Esophagus muscularis mucosa (tissue), 4 donors: ENCODE data around the gene PHACTR3. TPM values are rescaled to one million over a fixed set of nuclear protein-coding genes. Genes with fewer than 3 reads are reported as not detected.

Source experiments
- DNase-seq: peaks from one replicate; pipeline ENCODE4 v3.0.0-alpha.2; 2017; ENCODE audit errors: extremely low spot score
- H3K27ac ChIP-seq, 4 donors: fragments of 200-600 bp; sonication (generic); replicated peaks in 1 of 4; 1 replicate in 3 of 4; 2 replicates in 1 of 4; pipeline ENCODE4 v1.5.1; 2016 to 2019; ENCODE audit warnings: mild to moderate bottlenecking in 1 of 4
- H3K27me3 ChIP-seq, 4 donors: fragments of 200-600 bp; sonication (generic); one replicate each; pipeline versions ENCODE4 v1.5.1 to v1.6.0; 2016 to 2019
- H3K36me3 ChIP-seq, 4 donors: fragments of 200-600 bp; sonication (generic); one replicate each; pipeline ENCODE4 v1.5.1; 2016 to 2019
- H3K4me1 ChIP-seq, 4 donors: fragments of 200-600 bp; sonication (generic); one replicate each; pipeline ENCODE4 v1.5.1; 2016 to 2019
- H3K4me3 ChIP-seq, 4 donors: fragments of 200-600 bp; sonication (generic); 1 replicate in 2 of 4; 2 replicates in 2 of 4; pipeline ENCODE4 v1.5.1; 2016 to 2019; ENCODE audit warnings: mild to moderate bottlenecking in 4 of 4, moderate library complexity in 1 of 4
- H3K9me3 ChIP-seq, 4 donors: fragments of 200-600 bp; sonication (generic); 1 replicate in 3 of 4; 2 replicates in 1 of 4; pipeline ENCODE4 v1.5.1; 2016 to 2019
- EP300 ChIP-seq: sonication (generic); formaldehyde crosslinking; IDR thresholded peaks from one replicate; pipeline ENCODE4 v1.6.1; 2017; ENCODE audit warnings: antibody characterized with exemption
- POLR2A ChIP-seq: fragments of 450-650 bp; IDR thresholded peaks from one replicate; pipeline ENCODE4 v1.6.1; 2017; ENCODE audit warnings: antibody characterized with exemption, moderate library complexity, mild to moderate bottlenecking, low read depth
- POLR2AphosphoS5 ChIP-seq, 2 donors: sonication (generic); formaldehyde crosslinking; IDR thresholded peaks; one replicate each; pipeline ENCODE4 v1.6.1; 2017; ENCODE audit warnings: antibody characterized with exemption in 2 of 2
- WGBS: methylation state at CpG from one replicate; pipeline ENCODE4 v1.1.5; 2018; 5-methylcytosine and 5-hydroxymethylcytosine counted together
- intact Hi-C: fragments of 100-400 bp; cut with DNase I; formaldehyde crosslinking; loops from one replicate; pipeline ENCODE4 v1.15.1; 2023
- total RNA-seq, 4 donors: library from RNA; depleted of rRNA; stranded (reverse); fragments of >200 nt; gene quantifications; one replicate each; pipeline versions ENCODE4 v1.1.0 to v1.2.1, GENCODE V29; 2016
- TF ChIP-seq, protein P1 (sequence below), 3 experiments: fragments of 200-600 bp in 2 of 3; fragments of 450-650 bp in 1 of 3; sonication (generic) in 2 of 3; IDR thresholded peaks; one replicate each; pipeline ENCODE4 v1.5.1; 2017 to 2019; ENCODE audit warnings: antibody characterized with exemption in 3 of 3, mild to moderate bottlenecking in 2 of 3, moderate library complexity in 1 of 3

The PHACTR3 gene
- total RNA-seq, 4 donors from 2014 or later = 0.17 to 0.86 (median 0.56) TPM

- 68% methylated on average over 2 of the region's 6 CpGs for WGBS
- Histone ChIP-seq H3K36me3 (no peaks in the 10 kb centered on the region), H3K27me3 (peaks cover 0 to 5% (median 0%) of the 10 kb centered on the region in 4 donors), H3K27ac (no peak overlapping the region), H3K4me1 (no peaks in the 10 kb centered on the region), H3K4me3 (no peak overlapping the region), H3K9me3 (peaks cover 0 to 6% (median 3%) of the 10 kb centered on the region in 4 donors)
- TF ChIP-seq POLR2A (no peak), POLR2AphosphoS5 (IDR thresholded peaks at IDR 0.05) (no peak), EP300 (no peak)
- TF ChIP-seq, protein P1, sequence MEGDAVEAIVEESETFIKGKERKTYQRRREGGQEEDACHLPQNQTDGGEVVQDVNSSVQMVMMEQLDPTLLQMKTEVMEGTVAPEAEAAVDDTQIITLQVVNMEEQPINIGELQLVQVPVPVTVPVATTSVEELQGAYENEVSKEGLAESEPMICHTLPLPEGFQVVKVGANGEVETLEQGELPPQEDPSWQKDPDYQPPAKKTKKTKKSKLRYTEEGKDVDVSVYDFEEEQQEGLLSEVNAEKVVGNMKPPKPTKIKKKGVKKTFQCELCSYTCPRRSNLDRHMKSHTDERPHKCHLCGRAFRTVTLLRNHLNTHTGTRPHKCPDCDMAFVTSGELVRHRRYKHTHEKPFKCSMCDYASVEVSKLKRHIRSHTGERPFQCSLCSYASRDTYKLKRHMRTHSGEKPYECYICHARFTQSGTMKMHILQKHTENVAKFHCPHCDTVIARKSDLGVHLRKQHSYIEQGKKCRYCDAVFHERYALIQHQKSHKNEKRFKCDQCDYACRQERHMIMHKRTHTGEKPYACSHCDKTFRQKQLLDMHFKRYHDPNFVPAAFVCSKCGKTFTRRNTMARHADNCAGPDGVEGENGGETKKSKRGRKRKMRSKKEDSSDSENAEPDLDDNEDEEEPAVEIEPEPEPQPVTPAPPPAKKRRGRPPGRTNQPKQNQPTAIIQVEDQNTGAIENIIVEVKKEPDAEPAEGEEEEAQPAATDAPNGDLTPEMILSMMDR (IDR thresholded peaks at IDR 0.05) = no peak
- intact Hi-C loops = no loop called here
- no peak for DNase-seq
Measured at GRCh38 chr20:59708326-59708725, 104.0 kb downstream of the PHACTR3 start.

- no peak overlapping the region for H3K27ac ChIP-seq
- H3K4me3 ChIP-seq = no peak overlapping the region
- 83% methylated on average over 1 of the region's 1 CpG for WGBS
- H3K9me3 ChIP-seq = peaks cover 0 to 6% (median 3%) of the 10 kb centered on the region in 4 donors
- intact Hi-C loops = no loop called here
- peaks cover 0 to 5% (median 0%) of the 10 kb centered on the region in 4 donors for H3K27me3 ChIP-seq
- H3K36me3 ChIP-seq = no peaks in the 10 kb centered on the region
- no peaks in the 10 kb centered on the region for H3K4me1 ChIP-seq
- DNase-seq = no peak
- TF ChIP-seq, protein P1 (IDR thresholded peaks at IDR 0.05) = no peak
- TF ChIP-seq EP300 = no peak
- TF ChIP-seq POLR2AphosphoS5 (IDR thresholded peaks at IDR 0.05) = no peak
- TF ChIP-seq POLR2A = no peak
Measured at GRCh38 chr20:59709636-59710035, 105.3 kb downstream of the PHACTR3 start.

DNA sequence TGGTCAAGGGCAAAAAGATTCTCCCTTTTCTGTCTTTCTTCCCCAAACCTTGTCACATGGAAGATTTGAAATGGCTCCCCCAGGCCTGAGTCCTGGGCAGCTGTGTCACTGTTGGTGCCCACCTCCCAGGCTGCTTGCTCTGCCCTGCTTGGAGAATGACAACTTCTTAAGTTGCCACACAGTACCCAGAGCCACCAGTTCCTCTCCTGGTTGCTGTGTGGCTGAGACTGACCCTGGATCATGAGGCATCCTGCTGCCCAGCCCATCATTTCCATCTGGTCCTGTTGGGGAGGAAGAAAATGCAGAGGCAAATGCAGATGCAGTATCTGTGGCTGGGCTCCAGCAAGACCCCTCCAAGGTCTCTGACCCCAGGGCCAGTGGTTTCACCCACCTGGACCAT is 113.7 kb downstream of the PHACTR3 start:
- intact Hi-C loops = no loop called here
- Histone ChIP-seq H3K9me3 (no peaks in the 10 kb centered on the region), H3K4me1 (no peaks in the 10 kb centered on the region), H3K36me3 (no peaks in the 10 kb centered on the region), H3K27me3 (peaks cover 0 to 29% (median 0%) of the 10 kb centered on the region in 4 donors), H3K4me3 (no peak overlapping the region), H3K27ac (no peak overlapping the region)
- TF ChIP-seq, protein P1 (IDR thresholded peaks at IDR 0.05) = no peak
- no peak for TF ChIP-seq EP300
- no peak for TF ChIP-seq POLR2A
- TF ChIP-seq POLR2AphosphoS5 (IDR thresholded peaks at IDR 0.05) = no peak
- no peak for DNase-seq

GRCh38 chr20:59718751-59719150 is 114.4 kb downstream of the PHACTR3 start:
- H3K4me1 ChIP-seq = no peaks in the 10 kb centered on the region
- H3K27ac ChIP-seq = no peak overlapping the region
- WGBS = 95% methylated on average over 12 of the region's 12 CpGs
- peaks cover 0 to 29% (median 0%) of the 10 kb centered on the region in 4 donors for H3K27me3 ChIP-seq
- intact Hi-C loops = no loop called here
- no peak for DNase-seq
- TF ChIP-seq POLR2AphosphoS5 (IDR thresholded peaks at IDR 0.05) (no peak), POLR2A (no peak), EP300 (no peak)
- TF ChIP-seq, protein P1 (IDR thresholded peaks at IDR 0.05) = no peak
- H3K36me3 ChIP-seq = no peaks in the 10 kb centered on the region
- H3K9me3 ChIP-seq = no peaks in the 10 kb centered on the region
- no peak overlapping the region for H3K4me3 ChIP-seq

DNA sequence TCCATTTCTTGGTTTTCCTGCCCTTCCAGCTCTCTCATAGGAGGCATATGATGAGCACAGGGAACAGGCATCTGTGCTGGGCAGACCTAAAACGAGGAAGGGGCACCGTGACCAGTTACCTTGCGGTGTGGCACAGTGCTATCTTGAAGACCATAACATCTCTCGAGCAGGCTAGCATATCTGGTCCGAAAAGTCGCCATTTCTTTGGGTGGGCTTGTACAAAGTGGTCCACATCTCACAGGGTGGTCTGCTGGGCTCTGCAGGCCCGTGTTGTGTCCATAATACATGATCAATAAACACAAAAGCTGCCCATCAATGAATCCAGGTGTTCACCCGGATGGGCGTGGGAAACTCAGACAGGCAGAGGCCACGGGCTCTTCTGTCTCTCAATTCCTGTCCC is 115.7 kb downstream of the PHACTR3 start:
- H3K27me3 ChIP-seq = peaks cover 0 to 35% (median 0%) of the 10 kb centered on the region in 4 donors
- no peak overlapping the region for H3K27ac ChIP-seq
- intact Hi-C loops = no loop called here
- no peak overlapping the region for H3K4me3 ChIP-seq
- no peaks in the 10 kb centered on the region for H3K4me1 ChIP-seq
- no peaks in the 10 kb centered on the region for H3K36me3 ChIP-seq
- H3K9me3 ChIP-seq = no peaks in the 10 kb centered on the region
- TF ChIP-seq EP300 = no peak
- no peak for TF ChIP-seq POLR2AphosphoS5 (IDR thresholded peaks at IDR 0.05)
- TF ChIP-seq, protein P1 (IDR thresholded peaks at IDR 0.05) = no peak
- no peak for TF ChIP-seq POLR2A
- no peak for DNase-seq
- WGBS = 92% methylated on average over 10 of the region's 10 CpGs
